HS-27A (cell line): ENCODE measurements around the gene SSNA1.
A peak's percentile ranks its signal among the peaks of the same experiment; 100 is the strongest.

Source experiments
- DNase-seq: peaks from one replicate; pipeline ENCODE4 v3.0.0-alpha.2; 2012; ENCODE audit warnings: low read depth, missing footprints

The SSNA1 gene

DNA sequence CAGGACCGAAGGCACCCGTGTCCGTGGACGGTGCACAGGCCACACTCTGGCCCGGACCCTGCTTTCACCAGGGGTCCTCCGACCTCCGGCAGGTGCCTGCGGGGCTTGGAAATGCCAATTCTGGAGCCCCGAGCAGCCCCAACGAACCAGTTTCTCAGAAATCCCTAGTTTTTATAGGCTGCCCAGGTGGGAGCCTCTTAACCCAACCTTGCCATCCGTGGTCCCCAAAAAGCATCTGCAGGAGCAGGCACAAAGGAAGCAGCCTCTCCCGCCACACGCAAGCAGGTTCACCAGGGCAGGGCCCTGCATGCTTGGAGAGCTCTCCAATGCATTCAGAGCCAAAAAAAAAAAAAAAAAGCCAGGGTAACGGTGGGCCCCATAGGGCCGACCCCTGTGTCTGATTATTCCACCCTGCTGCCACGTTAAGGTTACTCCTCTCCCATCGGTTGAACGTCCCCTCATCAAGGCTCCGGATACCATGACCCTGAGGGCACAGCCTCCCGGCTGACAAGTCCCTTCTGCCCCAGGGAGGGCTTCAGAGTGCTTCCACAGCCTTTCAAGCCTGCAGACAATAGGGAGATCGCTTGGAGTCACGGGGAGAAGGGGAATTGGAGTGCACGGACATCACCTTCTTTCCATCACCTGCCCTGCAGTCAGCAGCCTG, 12.9 kb downstream of the SSNA1 start:
- no peak for DNase-seq

DNA sequence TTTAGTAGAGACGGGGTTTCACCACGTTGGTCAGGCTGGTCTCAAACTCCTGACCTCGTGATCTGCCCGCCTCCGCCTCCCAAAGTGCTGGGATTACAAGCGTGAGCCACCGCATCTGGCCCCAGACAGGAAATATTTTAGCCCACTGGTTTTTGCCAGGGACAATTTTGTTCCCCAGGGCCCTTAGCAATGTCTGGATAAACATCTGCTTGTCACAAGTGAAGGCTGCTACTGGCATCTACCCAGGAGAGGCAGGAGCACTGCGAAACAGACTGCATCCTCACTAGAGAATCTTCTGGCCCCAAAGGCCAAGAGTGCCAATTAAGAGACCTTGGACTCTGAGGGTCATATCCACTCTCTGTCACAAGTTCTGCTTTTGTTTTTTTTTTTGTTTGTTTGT, 14.5 kb downstream of the SSNA1 start:
- DNase-seq = no peak

DNA sequence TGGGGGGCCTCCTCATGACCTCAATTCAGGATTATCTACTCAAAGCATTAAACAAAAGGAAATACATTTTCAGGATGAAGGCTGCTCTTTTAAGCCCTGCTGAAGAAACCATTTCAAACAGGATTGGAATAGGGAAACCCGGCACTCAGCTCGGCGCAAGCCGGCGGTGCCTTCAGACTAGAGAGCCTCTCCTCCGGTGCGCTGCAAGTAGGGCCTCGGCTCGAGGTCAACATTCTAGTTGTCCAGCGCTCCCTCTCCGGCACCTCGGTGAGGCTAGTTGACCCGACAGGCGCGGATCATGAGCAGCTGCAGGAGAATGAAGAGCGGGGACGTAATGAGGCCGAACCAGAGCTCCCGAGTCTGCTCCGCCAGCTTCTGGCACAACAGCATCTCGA, 16.3 kb downstream of the SSNA1 start:
- DNase-seq = no peak

- DNase-seq = peak; percentile 42
Measured at GRCh38 chr9:137205126-137206069, 16.9 kb downstream of the SSNA1 start, which contains the start of the genes NDOR1 and TMEM203. NDOR1 (plus strand) TSS chr9:137205700; CDS start chr9:137205778, 78 bp downstream. TMEM203 (minus strand) TSS chr9:137205648; CDS start chr9:137205414, 234 bp downstream.

GRCh38 chr9:137206602-137207001, 18.1 kb downstream of the SSNA1 start:
- no peak for DNase-seq

GRCh38 chr9:137211532-137211931, 23.1 kb downstream of the SSNA1 start:
- DNase-seq = no peak

DNA sequence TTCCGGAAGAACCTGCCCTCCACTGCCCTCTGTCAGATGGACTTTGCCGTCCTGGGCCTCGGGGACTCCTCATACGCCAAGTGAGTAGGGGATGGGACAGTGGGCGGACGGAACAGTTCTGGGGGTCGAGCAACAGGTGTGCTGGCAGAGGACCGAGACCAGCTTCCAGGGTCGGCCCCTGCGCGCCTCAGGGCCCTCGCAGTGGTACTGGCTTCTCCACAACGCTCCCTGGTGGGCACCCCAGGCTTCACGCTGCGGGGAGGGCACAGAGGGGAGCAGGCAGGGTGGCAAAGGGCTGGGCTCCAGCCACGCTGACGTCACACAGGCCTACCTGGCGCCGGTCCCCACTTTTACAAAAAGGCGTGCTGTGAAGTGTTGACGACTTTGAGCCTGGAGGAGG, 24.0 kb downstream of the SSNA1 start:
- no peak for DNase-seq

DNA sequence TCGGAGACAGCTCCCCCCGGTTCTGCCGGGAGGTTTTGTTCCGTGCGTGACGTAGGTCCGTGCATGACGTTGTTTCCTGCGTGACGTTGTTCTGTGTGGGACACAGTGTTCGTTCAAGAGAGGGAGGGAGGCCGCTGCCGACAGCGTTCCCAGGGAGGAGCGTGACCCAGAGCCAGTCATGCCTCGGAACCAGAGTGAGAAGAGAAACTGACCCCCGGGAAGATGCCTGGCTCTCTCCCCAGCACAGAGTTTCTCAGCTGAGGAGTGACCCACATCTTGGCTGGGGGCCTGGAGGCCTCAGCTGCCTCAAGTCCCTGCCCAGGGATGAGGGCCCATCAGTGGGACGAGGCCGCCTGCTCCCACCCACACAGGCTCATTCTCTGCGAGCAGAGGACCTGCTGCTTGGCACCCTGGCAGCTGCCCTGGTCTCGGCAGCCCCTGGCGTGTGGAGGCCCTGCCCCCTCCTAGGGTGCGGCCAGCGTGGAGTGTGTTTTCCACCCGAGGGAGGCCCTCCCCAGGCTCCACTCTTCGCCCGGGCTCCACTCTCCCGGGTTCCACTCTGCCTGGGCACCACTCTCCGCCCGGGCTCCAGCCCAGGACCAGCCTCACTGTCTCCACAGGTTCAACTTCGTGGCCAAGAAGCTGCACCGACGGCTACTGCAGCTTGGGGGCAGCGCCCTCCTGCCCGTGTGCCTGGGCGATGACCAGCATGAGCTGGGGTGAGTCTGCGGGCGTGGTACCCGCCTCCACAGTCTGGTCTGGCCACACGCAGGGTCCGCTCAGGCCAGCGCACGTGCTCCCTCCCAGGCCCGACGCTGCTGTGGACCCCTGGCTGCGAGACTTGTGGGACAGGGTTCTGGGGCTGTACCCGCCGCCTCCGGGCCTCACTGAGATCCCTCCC, 24.9 kb downstream of the SSNA1 start:
- no peak for DNase-seq

GRCh38 chr9:137214620-137215019, 26.1 kb downstream of the SSNA1 start:
- DNase-seq = no peak

GRCh38 chr9:137215196-137215986, 26.9 kb downstream of the SSNA1 start:
- no peak for DNase-seq

DNA sequence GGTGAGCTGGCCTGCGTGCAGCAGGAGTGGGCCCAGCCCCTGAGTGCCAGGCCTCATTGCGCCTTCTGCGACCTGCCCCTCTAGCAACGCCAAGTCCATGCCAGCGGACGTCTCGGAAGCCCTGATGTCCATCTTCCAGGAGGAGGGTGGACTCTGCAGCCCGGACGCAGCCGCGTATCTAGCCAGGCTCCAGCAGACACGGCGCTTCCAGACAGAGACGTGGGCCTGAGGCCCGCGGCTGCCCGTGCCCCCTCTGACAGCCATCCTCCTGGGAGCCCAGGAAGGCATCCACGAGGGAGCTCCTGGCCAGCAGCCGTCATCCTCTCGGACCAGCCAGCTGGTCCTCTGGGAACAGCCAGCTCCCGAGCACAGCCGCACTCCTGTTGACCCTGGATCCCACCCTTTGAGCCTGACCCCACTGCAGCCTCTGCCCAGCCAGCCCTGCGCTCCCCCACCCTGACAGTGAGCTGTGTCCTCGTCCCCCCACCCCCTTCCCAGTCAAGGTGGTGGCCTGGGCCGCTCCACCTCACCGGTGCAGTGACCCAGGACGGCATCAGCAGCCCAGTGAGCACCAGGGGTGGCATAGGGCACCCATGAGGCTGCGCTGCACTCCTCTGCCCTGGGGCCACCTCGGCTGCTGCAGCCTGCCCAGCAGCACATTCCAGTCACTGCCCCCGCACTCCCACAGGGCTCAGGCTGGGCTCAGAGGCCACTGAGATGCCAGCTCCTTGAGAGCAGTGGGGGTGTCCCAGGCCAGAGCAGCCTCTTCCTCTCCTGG, 27.9 kb downstream of the SSNA1 start:
- DNase-seq = no peak

DNA sequence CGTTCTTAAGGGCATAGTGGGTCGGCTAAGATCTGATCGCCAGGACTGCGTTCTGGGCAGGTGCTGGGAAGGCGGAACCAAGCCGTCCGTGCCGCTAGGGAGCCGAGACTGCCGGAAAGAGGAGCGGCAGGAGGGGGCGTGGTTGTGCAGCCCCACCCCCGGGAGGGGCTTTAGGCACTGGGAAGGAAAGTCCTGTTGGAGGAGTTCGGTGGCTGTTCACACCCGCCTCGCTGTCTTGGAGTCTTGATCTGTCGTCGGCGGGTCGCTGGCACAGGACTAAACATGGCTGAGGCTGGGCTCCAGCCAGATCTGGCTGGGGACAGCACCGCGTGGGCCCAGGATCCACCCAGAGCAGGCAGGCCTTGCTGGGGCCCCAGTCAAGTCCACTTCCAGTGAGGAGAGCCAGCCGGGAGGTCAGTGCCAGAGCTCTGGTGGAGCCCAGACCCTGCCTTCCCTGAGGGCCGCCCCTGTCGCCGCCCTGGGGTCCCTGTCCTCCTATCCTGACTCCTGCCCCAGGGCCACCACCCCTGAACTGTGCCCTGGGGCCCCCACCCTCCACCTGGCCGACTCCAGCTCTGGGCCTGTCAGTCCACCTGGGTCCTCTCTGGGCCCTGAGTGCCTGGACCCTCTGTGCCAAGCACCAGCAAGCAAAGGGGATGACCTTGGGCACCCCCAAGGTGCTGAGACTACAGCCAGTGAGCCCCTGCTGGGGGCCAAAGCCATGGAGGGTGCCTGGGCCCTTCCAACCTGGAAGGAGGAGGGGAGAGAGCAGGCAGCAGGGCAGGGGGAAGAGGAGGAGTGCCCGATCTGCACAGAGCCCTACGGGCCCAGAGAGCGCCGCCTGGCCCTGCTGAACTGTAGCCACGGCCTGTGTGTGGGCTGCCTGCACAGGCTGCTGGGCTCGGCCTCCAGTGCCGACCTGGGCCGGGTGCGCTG, 29.1 kb downstream of the SSNA1 start:
- no peak for DNase-seq

- DNase-seq = no peak
Measured at GRCh38 chr9:137218212-137218753, 29.8 kb downstream of the SSNA1 start.

DNA sequence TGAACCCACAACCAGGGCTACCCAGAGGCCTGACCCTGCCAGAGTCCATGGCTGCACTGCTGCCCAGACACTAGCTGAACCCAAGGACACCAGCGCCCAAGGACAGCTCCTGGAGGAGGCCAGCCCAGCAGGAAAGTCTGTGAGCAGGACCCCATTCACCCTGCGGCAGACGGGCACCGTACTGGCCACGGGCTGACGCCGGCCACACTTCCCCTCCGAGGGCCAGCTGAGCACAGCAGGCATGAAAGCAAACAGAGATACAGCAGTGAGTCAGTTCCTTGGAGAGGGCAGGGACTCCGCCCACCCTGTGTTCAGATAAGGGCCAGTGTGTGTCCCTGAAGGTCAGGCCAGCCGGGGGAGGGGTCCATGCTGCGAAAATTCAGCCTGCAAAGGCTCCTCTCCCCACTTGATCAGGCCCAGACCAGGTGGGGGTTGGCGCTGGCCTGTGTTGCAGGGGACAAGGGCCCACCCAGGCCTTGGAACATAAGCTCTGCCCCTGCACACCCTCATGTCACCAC, 30.3 kb downstream of the SSNA1 start:
- no peak for DNase-seq

GRCh38 chr9:137219757-137220316, 31.4 kb downstream of the SSNA1 start:
- no peak for DNase-seq

DNA sequence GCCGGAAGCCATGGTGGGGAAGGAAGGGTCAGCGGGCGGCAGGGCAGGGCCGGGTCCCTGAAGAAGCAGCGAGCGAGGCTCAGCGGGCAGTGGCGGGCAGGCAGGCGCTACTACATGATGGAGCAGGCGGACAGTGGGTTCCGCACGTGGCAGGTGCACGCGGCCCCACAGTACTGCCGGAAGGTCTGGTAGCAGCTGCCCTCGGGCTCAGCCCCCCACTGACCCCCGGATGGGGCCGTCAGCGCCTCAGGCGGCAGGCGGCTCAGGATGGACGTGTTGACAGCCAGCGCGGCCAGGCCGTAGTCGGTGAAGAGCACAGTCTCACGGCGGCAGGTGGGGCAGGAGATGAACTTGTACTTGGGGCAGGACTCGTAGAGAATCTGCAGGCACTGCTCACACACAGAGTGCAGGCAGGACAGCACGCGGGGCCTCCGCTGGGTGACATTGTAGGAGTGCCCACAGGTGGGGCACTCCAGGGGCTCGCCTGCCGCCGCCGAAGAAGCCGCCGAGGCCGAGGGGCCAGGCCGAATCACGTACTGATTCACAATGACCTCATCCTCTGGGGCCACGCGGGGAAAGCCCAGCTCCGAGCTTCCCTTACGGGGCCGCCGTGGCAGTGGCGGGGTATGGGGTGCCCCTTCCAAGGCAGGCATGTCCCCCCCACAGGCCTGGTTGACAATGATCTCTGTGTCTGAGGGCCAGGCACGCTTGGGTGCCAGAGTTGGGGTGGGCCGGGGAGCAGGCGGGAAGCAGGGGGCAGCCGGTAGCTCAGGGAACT, 32.0 kb downstream of the SSNA1 start:
- no peak for DNase-seq

- DNase-seq = no peak
Measured at GRCh38 chr9:137221095-137221505, 32.6 kb downstream of the SSNA1 start.
